ENCODE data around the gene GRWD1.

The GRWD1 gene

DNA sequence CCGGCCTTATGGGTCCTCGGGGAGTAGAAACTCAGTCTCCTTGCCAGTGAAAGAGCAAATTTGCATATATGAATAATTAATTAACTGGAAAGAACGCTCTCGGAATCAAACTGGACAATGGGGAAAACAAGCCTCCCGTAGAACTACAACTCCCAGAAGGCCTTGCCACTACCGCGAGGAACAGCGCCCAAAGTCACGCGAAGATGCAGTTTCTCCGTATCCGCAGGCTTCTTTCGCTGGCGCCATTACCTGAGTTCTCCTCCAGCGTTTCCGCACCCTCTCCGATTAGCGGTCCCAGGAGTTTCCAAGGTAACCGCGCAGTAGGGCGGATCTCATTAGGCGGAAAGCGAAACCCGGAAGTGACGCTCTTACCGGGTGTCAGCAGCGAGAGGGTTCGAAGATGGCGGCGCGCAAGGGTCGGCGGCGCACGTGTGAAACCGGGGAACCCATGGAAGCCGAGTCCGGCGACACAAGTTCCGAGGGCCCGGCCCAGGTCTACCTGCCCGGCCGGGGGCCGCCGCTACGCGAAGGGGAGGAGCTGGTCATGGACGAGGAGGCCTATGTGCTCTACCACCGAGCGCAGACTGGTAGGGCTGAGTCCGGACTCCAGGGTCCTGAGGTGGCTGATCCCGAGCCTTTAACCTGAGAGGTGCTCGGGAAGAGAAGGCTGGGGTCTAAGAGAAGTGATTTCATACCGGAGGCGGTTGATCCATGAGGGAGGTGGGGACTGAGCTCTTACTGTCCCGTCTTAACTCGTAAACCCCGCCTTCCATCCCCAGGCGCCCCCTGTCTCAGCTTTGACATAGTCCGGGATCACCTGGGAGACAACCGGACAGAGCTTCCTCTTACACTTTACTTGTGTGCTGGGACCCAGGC lies at the start of gene GRWD1:
Gene GRWD1 (plus strand): TSS at position 378 of the 876 bp plus-strand sequence. CDS start 23 bp downstream, at position 401.
- DNase-seq, result peak; percentile 71 to 85 (median 82)

DNA sequence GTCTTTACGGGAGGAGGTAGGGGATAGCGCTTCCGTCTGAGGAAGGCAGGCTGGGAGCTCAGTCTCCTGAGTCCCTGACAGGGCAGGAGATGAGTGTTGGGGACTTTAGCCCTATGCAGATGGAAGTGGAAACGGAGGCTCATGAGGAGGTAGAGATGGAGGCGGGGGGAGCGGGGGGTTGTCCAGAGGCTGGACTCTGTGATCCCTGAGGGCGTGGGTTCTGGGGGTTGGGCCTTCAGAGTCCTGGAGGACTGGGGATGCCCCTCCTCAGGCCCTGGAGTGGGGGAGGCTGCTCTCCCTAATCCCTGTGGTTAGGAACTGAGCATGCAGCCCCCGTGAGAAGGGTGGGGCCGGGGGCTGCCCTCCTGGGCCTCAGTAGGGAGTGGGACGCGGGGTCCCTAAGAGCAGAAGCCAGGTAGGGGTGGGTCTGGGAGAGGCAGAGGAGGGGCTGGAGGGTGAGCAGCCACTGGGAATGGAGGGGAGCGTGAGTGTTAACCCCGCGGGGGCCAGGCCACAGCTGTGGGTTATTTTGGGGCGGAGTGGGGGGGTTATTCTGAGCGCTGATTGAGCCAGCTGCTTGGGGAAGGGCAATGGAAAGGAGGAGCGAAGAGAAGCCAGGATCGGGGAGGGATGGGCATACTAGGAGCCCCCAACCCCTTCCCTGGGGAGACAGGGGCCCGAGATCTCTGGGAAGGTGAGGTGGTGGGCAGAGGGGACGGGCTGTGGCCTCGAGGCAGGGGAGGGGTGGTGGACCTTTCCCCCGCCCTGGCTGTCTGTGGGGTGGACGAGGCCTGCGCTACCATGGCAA lies 49.6 kb upstream of the GRWD1 start:
- no peak for DNase-seq

DNA sequence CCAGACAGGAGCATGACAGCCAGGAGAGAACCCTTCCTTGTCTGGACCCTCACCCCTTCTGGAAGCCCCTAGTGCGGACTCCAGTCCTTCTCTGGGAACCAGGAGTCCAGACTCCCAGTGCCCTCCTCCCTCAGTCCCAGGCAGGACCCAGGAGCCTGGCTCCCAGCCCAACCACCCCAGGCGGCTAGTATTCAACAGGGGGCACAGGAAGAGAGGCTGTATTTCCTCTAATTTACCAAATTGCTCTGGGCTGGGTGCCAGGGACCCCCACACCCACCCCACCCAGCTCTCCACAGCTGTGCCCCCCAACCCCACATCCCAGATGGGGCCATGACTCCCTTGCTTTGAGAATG lies 49.0 kb upstream of the GRWD1 start:
- DNase-seq, result no peak

DNA sequence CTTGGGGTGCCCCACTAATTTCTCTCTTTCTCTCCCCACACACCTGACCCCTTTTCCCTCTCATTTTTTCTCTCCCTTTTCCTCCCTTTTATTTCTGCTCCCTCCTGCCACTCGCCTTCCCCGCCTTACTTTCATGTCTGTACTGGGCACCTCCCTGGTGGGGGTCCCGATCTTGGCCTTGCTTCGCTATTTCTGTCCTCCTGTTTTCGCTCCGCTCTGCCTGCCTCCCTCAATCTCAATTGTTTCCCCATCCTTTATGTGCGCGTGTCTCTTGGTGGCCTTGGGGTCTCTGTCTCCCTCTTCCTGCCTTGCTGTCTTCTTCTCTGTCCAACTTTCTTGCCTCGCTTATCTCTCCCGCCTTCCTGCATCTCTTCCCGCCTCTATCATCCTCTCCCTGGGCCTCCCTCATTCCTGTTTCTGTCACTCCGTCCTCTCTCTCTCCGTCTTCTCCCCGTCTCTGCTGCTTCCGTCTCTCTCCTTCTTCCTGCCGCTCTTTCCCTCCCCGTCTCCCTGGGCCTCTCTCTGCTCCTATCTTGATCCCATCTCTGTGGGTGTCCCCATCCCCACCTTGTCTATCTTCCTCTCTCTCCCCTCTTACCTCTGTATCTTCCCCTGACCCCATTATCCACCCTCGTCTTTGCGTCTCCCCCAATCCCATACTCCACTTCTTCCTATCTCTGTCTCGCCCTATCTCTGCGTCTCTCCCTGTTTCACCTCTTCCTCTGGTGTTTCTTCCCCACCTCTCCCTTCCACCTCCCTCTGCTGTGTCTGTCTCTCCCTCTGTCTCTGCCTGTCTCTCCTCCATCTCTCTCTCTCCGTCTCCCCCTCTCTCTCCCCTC lies 48.3 kb upstream of the GRWD1 start:
- DNase-seq, result no peak

DNA sequence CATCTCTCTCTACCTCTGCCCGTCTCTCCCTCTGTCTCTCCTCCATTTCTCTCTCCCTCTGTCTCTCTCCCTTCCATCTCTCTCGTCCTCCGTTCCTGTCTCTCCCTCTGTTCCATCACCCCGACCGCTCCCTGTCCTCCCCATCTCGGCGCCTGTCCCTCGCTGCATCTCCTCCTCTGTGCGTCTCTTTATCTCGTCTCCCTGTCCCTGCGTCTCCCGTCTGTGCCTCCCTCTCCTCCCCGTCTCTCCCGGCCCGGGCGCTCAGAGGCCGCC lies 47.7 kb upstream of the GRWD1 start:
- no peak for DNase-seq

DNA sequence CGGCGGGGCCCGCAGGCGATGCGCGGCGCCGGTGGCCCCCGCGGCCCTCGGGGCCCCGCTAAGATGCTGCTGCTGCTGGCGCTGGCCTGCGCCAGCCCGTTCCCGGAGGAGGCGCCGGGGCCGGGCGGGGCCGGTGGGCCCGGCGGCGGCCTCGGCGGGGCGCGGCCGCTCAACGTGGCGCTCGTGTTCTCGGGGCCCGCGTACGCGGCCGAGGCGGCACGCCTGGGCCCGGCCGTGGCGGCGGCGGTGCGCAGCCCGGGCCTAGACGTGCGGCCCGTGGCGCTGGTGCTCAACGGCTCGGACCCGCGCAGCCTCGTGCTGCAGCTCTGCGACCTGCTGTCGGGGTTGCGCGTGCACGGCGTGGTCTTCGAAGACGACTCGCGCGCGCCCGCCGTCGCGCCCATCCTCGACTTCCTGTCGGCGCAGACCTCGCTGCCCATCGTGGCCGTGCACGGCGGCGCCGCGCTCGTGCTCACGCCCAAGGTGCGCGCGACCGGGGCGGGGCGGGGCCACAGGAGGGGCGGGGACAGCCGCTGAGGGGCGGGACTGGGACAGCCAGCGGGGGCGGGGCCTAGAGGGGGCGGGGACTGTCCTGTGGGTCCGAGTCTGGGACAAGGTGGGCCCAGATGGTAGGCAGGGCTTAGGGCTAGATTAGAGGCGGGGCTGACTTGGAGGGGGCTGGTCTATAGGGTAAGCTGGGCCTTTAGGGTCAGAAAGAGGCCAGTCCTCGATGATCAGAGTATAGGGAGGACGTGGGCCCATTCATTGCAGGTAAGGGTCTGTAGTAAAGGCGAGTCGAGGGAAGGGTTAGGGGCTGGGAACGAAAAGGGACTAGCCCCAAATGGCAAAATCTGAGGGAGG lies 47.2 kb upstream of the GRWD1 start:
- DNase-seq, result peak; percentile 59 to 85 (median 68)

DNA sequence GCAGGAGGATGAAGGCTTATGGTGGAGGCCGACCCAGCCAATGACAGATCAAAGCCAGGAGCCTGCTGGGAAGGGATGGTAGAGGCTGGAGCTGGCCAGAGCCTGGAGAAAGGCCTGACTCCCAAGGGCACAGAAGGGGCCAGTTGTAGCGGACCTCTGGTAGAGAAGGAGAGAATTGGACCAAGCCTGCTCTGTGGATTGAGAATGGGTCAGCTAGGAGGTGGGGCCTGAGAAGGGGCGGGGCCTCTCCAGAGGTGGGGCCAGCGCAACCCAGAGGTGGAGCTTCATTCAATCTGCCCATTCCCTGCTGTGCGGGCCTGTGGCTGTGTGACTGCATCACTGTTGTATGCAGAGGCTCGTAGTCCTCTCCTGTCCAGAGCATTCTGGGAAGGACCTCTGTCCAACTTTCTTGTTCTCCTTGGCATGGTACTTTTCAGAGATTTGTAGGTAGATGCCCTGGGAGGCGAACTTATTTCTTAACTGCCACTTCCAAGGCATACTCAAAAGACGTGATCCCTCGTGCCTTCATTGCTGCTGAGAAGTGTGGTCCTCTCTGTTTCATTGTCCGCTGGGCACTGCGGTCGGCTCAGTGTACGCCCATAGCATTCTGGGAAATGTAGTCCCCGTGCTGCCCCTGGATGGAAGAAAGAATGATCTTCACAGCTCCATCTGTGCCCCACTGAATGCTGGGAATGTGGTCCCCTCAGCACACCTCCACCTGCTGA lies 45.6 kb upstream of the GRWD1 start:
- DNase-seq, result no peak

DNA sequence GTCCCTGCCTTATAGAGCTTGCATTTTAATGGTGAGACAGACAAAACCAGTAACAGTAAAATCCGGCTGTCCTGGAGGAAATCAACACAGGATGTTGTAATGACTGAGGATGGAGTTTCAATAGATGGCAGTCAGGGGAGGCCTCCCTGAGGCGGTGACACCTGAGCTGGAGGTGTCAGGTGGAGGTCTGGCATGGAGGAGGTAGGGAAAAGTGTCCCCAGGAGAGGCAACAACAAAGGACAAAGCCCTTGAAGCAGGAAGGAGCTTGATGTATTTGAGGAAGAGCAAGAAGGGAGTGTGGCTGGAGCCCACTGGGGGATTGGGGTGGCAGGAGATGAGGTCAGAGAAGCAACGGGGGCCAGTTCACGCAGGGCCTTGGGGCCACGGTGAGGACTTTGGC lies 44.5 kb upstream of the GRWD1 start:
- DNase-seq, result no peak

DNA sequence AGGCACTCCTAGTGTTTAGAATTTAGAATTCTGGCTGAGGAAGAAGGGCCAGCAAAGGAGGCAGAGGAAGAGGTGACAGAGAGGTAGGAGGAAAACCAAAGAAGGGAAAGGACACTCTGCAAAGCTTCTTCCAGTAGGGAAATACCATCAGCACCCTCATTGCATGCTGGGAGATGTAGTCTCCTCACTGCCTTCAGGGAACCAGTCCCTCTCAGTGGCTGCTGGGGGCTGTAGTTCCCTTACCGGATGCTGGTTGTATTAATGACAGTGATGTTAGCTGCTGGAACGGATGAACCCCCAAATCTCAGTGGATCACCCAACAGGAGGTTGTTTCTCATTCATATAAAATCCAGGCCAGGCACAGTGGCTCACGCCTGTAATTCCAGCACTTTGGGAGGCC lies 42.2 kb upstream of the GRWD1 start:
- DNase-seq, result peak in 1 of 4 experiments; percentile 9

DNA sequence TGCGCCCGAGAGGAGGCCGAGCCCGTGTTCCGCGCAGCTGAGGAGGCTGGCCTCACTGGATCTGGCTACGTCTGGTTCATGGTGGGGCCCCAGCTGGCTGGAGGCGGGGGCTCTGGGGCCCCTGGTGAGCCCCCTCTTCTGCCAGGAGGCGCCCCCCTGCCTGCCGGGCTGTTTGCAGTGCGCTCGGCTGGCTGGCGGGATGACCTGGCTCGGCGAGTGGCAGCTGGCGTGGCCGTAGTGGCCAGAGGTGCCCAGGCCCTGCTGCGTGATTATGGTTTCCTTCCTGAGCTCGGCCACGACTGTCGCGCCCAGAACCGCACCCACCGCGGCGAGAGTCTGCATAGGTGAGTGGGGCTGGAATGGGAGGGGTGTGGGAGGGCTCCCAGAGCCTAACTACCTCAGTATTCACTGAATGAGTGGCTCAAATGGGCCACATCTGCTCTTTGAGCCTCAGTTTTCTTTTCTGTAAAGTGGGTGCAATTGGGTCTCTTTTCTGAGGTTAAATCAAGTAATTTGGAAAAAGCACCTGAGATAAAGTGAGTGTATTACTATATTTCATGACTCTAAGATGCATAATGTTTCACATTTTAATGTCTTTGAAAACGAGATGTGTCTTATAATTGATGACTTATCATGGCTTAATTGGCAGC lies 40.6 kb upstream of the GRWD1 start:
- DNase-seq, result no peak

DNA sequence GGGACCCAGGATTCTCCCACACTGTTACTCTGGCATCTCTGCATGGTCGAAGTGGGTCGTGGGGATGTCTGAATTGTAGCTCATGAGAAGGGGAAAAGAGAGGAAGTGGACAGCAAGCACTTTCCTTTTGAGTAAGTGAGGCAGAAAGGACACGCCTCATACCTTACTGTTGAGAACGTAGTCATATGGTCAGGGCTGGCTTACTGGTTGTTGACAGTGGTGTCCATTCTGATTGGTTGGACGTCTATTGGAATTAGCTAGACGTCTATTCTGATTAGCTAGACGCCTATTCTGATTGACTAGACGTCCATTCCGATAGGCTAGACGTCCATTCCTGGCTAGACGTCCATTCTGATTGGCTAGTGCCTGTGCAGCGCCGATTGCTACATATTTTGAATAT lies 39.9 kb upstream of the GRWD1 start:
- no peak for DNase-seq

DNA sequence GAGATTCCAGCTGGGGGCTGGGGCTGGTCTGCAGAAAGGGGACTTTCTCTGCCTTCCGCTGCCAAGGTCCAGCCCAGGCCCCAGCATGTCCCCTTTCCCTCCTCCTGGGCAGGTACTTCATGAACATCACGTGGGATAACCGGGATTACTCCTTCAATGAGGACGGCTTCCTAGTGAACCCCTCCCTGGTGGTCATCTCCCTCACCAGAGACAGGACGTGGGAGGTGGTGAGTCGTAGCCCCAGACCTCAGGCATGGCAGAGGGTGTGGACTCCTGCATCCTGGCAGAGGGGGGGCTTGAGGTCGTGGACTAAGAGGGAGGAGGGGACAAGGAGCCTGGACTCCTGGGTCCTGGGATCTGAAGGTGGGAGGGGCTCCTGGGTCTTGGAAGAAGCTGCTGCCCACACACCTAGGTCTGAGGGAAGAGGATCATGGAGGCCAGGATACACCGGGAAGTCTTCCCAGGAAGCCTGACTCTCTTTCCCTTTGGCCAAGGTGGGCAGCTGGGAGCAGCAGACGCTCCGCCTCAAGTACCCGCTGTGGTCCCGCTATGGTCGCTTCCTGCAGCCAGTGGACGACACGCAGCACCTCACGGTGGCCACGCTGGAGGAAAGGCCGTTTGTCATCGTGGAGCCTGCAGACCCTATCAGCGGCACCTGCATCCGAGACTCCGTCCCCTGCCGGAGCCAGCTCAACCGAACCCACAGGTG lies 31.8 kb upstream of the GRWD1 start:
- DNase-seq, result no peak

DNA sequence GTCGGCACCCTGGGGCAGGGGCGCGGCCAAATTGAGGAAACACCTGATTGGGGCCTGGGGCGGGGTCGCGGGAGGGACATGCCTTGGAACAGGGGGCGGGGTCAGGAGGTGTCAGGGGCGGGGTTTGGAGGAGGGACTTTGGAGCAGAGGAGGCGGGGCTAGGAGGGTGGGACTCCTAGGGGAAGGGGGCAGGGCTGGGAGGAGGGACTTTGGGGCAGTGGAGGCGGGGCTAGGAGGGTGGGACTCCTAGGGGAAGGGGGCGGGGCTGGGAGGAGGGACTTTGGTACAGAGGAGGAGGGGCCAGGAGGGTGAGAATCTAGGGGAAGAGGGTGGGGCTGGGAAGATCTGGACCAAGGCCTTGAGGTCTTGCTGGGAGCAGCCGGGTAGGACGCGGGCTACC lies 30.4 kb upstream of the GRWD1 start:
- peak in 3 of 4 experiments; percentile 37 to 60 (median 40) for DNase-seq

DNA sequence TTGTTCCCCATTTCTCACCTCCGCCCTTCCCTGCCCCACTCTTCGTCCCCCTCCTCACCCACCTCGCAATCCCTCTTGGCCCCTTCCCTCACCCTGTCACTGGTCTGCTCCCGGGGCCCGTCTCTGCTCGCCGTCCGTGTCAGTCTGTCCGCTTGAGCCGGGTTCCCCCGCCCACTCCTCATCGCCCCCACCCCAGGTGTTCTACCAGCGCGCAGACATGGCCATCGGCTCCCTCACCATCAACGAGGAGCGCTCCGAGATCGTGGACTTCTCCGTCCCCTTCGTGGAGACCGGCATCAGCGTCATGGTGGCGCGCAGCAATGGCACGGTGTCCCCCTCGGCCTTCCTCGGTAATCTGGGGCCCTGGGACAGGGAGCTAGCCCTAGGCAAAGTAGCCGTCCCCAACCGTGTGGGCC lies 30.0 kb upstream of the GRWD1 start:
- no peak for DNase-seq

DNA sequence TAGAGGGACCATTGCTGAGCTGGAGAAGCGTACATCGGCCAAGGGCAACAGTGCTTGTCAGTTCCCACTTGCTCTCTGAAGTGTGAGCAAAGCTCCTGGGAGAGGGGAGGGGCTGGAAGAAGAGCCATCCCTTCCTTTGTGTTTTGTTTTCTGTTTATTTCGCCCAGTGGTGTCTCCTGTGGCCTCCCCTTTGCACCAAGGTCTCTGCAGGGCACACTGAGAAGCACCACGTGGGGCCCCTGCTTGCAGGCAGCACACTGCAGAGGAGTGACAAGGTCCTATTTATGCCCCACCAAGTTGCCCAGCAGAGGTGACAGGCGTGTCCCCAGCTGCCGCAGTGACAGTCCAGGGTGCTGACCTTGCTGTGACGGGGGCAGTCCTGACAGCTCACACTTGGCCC lies 28.4 kb upstream of the GRWD1 start:
- no peak for DNase-seq

DNA sequence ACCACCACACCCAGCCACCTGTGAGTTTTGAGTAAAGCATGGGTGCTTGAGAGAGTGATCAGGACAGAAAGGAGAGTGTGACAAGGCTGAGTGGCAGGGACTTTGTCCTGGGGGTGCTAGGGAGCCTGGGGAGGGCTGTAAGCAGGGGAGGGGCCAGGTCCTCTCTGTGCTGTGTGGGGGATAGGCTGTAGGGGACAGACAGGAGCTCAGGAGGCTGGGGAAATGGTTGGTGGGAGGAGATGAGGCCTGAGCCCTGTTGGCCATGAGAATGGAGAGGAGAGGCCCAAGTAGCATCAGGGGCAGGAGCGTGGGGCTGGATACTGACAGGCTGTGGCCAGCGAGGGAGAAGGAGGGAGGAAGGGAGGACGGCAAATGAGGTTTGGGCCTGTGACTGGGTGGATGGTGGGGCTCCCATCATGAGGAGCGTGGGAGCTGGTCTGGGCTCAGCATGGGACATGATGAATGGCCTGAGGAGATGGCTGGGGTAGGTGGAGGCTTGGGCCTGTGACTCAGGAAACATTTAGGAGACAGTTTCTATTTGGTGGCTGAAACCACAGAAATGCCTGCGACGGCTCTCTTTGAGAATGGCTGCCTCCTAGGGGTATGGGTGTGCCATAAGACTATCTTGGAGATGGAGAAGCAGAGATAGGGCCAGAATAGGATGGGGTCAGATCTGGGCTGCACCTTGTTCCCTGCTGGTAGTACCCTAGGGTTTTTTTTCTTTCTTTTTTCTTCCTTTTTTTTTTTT lies 27.3 kb upstream of the GRWD1 start:
- no peak for DNase-seq

DNA sequence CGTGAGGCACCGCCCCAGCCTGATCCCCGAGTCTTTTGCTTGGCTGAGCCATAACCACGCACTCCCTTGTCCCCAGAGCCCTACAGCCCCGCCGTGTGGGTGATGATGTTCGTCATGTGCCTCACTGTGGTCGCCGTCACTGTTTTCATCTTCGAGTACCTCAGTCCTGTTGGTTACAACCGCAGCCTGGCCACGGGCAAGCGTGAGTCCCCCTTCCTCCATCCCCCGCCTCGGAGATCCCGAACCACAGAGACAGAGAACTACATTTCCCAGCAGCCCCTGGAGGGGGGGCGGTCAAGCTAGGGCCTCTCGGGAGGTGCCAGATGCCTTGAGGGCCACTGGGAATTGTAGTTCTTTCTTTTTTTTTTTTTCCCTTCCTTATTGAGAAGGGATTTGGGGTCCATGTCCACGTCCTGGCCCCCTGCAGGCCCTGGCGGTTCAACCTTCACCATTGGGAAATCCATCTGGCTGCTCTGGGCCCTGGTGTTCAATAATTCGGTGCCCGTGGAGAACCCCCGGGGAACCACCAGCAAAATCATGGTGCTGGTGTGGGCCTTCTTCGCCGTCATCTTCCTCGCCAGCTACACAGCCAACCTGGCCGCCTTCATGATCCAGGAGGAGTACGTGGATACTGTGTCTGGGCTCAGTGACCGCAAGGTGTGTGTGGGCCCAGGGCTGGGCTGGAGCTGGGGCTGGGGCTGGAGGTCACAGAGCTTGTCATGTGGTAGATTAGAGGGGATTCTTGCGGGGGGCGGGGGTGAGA lies 26.4 kb upstream of the GRWD1 start:
- peak in 1 of 4 experiments; percentile 43 for DNase-seq

DNA sequence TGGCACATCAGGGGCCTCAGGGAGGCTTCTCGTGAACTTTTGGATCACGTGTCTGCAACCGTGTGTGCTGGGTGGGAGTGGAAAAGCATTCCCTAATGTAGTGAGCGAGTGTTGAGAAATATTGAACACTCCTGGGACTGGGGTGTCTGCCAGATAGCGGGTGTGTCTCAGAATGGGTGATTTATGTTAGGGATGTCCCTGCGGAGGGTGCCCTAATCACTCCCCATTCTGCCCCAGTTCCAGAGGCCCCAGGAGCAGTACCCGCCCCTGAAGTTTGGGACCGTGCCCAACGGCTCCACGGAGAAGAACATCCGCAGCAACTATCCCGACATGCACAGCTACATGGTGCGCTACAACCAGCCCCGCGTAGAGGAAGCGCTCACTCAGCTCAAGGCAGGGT lies 24.2 kb upstream of the GRWD1 start:
- DNase-seq, result no peak

DNA sequence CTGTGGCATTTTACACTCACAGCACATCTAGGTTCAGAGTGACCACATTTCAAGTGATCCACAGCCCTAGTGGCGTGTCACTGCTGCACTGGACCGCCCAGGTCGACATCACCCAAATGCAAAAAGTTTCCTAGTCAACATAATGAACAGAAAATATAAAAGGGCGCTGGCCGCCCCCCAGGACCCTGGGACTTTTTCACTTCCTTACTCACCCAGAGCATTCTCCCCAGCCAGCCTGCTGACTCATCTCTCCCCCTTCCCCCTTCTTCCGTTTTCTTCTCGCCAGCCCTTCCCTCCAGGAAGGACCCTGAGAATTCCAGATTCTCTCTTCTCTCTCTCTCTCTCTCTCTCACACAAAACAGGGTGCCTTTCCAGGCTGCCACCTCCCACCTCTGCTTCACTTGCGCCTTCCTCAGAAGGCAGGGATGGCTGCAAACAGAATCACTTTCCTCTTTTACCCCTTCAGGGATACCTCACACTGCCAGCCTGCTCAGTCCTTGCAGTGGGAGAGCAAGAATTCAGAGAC lies 21.0 kb upstream of the GRWD1 start:
- no peak for DNase-seq
